OCI-LY1 (cell line): ENCODE data around the gene GPRC5C.
"Not testable (repeated sequence)": the region's sequence is repeated elsewhere in the genome, so short reads cannot be mapped to it uniquely, and the experiment has no call there.

ENCODE experiments used
- H2AFZ ChIP-seq: fragments of 200-600 bp; sonication (generic), shearing (Covaris generic); 2 replicates; pipeline ENCODE4 v1.6.0; 2014; ENCODE audit warnings: antibody characterized with exemption, mild to moderate bottlenecking, low read length
- H3F3A ChIP-seq: fragments of 200-600 bp; sonication (generic), shearing (Covaris generic); 2 replicates; pipeline ENCODE4 v1.6.0; 2014; ENCODE audit warnings: mild to moderate bottlenecking, antibody characterized with exemption, low read length, moderate library complexity; ENCODE audit not compliant: insufficient read depth
- H3K27ac ChIP-seq: fragments of 200-600 bp; sonication (generic); 2 replicates; pipeline ENCODE4 v1.5.1; 2014; ENCODE audit warnings: low read length, mixed run types, mild to moderate bottlenecking, low read depth; ENCODE audit not compliant: poor library complexity, severe bottlenecking
- H3K27me3 ChIP-seq: fragments of 200-600 bp; sonication (generic); 2 replicates; pipeline ENCODE4 v1.6.0; 2014; ENCODE audit warnings: antibody characterized with exemption, mild to moderate bottlenecking, low read length, moderate library complexity; ENCODE audit not compliant: insufficient read depth
- H3K36me3 ChIP-seq: fragments of 200-600 bp; sonication (generic); 2 replicates; pipeline ENCODE4 v1.6.1; 2014; ENCODE audit warnings: mild to moderate bottlenecking, antibody characterized with exemption, low read length, moderate library complexity, mixed read lengths; ENCODE audit not compliant: insufficient read depth
- H3K4me1 ChIP-seq: fragments of 200-600 bp; sonication (generic); 2 replicates; pipeline ENCODE4 v1.5.1; 2014; ENCODE audit warnings: mild to moderate bottlenecking, low read length, moderate library complexity; ENCODE audit not compliant: insufficient read depth, severe bottlenecking
- H3K4me2 ChIP-seq: fragments of 200-600 bp; sonication (generic), shearing (Covaris generic); 2 replicates; pipeline ENCODE4 v1.6.1; 2014; ENCODE audit warnings: low read length
- H3K4me3 ChIP-seq: fragments of 200-600 bp; sonication (generic); 2 replicates; pipeline ENCODE4 v1.5.1; 2014; ENCODE audit warnings: low read length, low read depth, mild to moderate bottlenecking, mixed read lengths; ENCODE audit not compliant: poor library complexity, severe bottlenecking
- H3K79me2 ChIP-seq: fragments of 200-600 bp; shearing (Covaris generic); 2 replicates; pipeline ENCODE4 v1.6.1; 2016; ENCODE audit warnings: mixed run types, low read length, mixed read lengths; ENCODE audit not compliant: insufficient read depth
- H3K9ac ChIP-seq: fragments of 200-600 bp; sonication (generic), shearing (Covaris generic); 2 replicates; pipeline ENCODE4 v1.6.1; 2014; ENCODE audit warnings: mild to moderate bottlenecking, low read length, mixed read lengths
- H3K9me2 ChIP-seq: fragments of 200-600 bp; sonication (generic), shearing (Covaris generic); 2 replicates; pipeline ENCODE4 v1.6.1; 2014; ENCODE audit warnings: low read depth, mild to moderate bottlenecking, low read length, mixed read lengths
- H3K9me3 ChIP-seq: fragments of 200-600 bp; shearing (Covaris generic); 2 replicates; pipeline ENCODE4 v1.6.1; 2014; ENCODE audit warnings: low read length, mixed read lengths
- H4K20me1 ChIP-seq: fragments of 200-600 bp; sonication (generic), shearing (Covaris generic); 2 replicates; pipeline ENCODE4 v1.6.0; 2016; ENCODE audit warnings: mild to moderate bottlenecking, low read length; ENCODE audit not compliant: insufficient read depth
- CTCF ChIP-seq: fragments of 200-600 bp; sonication (generic), shearing (Covaris generic); IDR thresholded peaks from 2 replicates; pipeline ENCODE4 v1.5.1; 2017; ENCODE audit warnings: mild to moderate bottlenecking, antibody characterized with exemption, low read length, moderate library complexity, mixed read lengths
- EZH2 ChIP-seq: fragments of 200-600 bp; sonication (generic), shearing (Covaris generic); IDR thresholded peaks from 2 replicates; pipeline ENCODE4 v1.8.0; 2017; ENCODE audit warnings: borderline replicate concordance, mixed run types, mild to moderate bottlenecking, antibody characterized with exemption, low read length, moderate library complexity, mixed read lengths

GPRC5C gene

GRCh38 chr17:74485022-74485743, 53.3 kb downstream of the GPRC5C start:
- 0 out of 2 replicates have a peak, but pooled peaks cover 4% of the 10 kb centered on the region for H3K27me3 ChIP-seq
- H3K9me2 ChIP-seq: no peaks in the 10 kb centered on the region
- no peaks in the 10 kb centered on the region for H3K79me2 ChIP-seq
- H3K27ac ChIP-seq: no peak overlapping the region
- H3K36me3 ChIP-seq: no peaks in the 10 kb centered on the region
- no peaks in the 10 kb centered on the region for H3K4me1 ChIP-seq
- H3K9me3 ChIP-seq: no peaks in the 10 kb centered on the region
- no peak overlapping the region for H2AFZ ChIP-seq
- no peak for TF ChIP-seq EZH2
- no peak for TF ChIP-seq CTCF
- no peak overlapping the region for H3K4me2 ChIP-seq
- no peak overlapping the region for H3K4me3 ChIP-seq
- H3K9ac ChIP-seq: no peak overlapping the region
- H4K20me1 ChIP-seq: no peaks in the 10 kb centered on the region
- H3F3A ChIP-seq: no peaks in the 10 kb centered on the region

DNA sequence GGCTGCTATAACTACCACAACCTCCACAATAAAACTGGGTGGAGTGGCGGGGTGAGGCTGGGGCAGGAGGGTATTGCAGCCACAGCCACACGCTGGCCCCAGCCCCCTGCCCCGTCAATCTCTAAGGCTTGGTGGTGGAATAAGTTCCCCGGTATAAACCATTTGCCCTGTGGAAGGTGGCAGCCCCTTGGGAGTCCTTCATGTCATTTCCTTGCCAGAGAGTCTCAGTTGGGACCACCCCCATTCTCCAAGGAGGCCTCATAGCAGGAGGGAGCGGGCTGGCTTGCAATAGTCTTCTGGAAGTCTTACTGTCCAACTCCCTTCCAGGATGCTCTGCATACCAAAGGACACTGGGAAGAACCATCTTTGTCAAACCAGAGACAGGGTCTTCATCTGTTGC, 54.0 kb downstream of the GPRC5C start:
- 0 out of 2 replicates have a peak, but pooled peaks cover 4% of the 10 kb centered on the region for H3K27me3 ChIP-seq
- H3K9ac ChIP-seq: no peak overlapping the region
- no peaks in the 10 kb centered on the region for H3K4me1 ChIP-seq
- no peak overlapping the region for H2AFZ ChIP-seq
- no peaks in the 10 kb centered on the region for H3K79me2 ChIP-seq
- no peak overlapping the region for H3K4me3 ChIP-seq
- H3K9me3 ChIP-seq: no peaks in the 10 kb centered on the region
- H3F3A ChIP-seq: no peaks in the 10 kb centered on the region
- H4K20me1 ChIP-seq: no peaks in the 10 kb centered on the region
- H3K9me2 ChIP-seq: no peaks in the 10 kb centered on the region
- no peaks in the 10 kb centered on the region for H3K36me3 ChIP-seq
- TF ChIP-seq CTCF (no peak), EZH2 (no peak)
- no peak overlapping the region for H3K27ac ChIP-seq
- H3K4me2 ChIP-seq: no peak overlapping the region

- not testable (repeated sequence) for H4K20me1 ChIP-seq, H3K27me3 ChIP-seq, H3K4me1 ChIP-seq, H3K79me2 ChIP-seq, H3K4me2 ChIP-seq, H3F3A ChIP-seq, H3K9me3 ChIP-seq, H3K27ac ChIP-seq, H3K9ac ChIP-seq, H3K4me3 ChIP-seq, H3K9me2 ChIP-seq, H2AFZ ChIP-seq, H3K36me3 ChIP-seq
These were observed 56.4 kb downstream of the GPRC5C start for GRCh38 chr17:74488276-74488675.

DNA sequence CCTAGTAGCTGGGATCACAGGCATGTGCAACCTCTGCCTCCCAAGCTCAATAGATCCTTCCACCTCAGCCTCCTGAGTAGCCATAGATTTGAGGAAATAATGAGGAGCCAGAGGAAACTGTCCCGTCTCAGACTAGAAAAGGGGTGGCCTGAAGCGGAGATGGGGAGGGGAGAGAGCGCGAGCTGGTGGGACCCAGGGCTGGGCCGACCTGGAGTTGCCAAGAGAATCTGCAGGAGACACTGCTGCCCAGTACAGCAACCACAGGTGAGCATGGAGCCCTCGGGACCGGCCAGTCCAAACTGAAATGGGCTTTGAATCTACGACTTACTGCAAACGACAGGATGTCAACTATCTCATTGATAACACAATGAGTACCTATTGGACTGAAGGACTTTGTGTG, 58.8 kb downstream of the GPRC5C start:
- Histone ChIP-seq H3K4me1 (no peaks in the 10 kb centered on the region), H3K9me2 (no peaks in the 10 kb centered on the region), H3K4me3 (no peak overlapping the region), H4K20me1 (no peaks in the 10 kb centered on the region), H3K9me3 (no peaks in the 10 kb centered on the region), H3K36me3 (no peaks in the 10 kb centered on the region), H3K9ac (no peak overlapping the region), H3K4me2 (no peak overlapping the region), H3K27me3 (no peaks in the 10 kb centered on the region), H3K79me2 (no peaks in the 10 kb centered on the region), H2AFZ (no peak overlapping the region), H3F3A (no peaks in the 10 kb centered on the region), H3K27ac (no peak overlapping the region)
- TF ChIP-seq CTCF: no peak
- TF ChIP-seq EZH2: no peak
